ENCODE data around the gene ATG9A. TPM values are rescaled to one million over a fixed set of nuclear protein-coding genes. Genes with fewer than 3 reads are reported as not detected.
A peak's percentile ranks its signal among the peaks of the same experiment; 100 is the strongest.

ATG9A gene
- total and polyA plus RNA-seq, 7 experiments from 2014 or later, result 14.0 to 66.0 (median 53.5) TPM

DNA sequence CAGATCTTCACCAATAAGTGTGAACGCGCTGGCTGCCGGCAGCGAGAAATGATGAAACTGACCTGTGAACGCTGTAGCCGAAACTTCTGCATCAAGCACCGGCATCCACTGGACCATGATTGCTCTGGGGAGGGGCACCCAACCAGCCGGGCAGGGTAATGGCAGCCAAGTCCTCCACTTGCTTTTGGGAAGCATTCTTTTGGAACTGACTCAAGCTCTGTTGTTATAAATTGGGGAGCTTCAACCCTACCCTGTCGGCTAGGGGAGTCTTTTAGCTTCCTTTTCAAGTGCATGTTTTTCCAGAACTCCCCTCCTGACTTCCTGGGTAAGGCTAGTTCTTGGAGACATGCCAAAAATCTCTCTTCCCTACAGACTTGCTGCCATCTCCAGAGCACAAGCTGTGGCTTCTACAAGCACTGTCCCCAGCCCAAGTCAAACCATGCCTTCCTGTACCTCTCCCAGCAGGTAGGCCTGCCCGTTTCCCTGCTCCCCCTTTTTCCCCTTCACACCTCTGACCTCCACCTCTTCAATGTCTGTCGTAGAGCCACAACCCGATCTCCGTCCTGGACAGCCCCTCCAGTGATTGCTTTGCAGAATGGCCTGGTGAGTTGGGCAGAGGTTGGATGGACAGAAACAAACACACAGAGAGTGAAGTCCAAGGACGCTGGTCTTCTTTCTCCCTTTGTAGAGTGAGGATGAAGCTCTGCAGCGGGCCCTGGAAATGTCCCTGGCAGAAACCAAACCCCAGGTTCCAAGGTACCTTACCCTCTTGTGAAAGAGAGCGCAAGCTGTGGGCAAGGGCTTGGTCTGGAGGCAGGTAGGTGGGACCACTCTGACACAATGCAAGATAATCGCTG, 21.3 kb downstream of the ATG9A start:
- H3K36me3 ChIP-seq (ENCODE audit: control insufficient read depth in 2 of 3, insufficient read depth in 3 of 3, low read length in 3 of 3), result peaks cover 9 to 19% (median 11%) of the 10 kb centered on the region in 3 experiments
- Mint-ChIP-seq H3K36me3 (peaks cover 0 to 19% (median 0%) of the 10 kb centered on the region in 5 donors), H3K9me3 (peaks cover 0 to 5% (median 0%) of the 10 kb centered on the region in 11 donors), H3K4me1 (peaks cover 15 to 54% (median 47%) of the 10 kb centered on the region in 7 donors), H3K4me3 (peak overlapping the region; percentile 51 to 98 (median 92)), H3K27me3 (no peaks in the 10 kb centered on the region), H3K27ac (peak overlapping the region in 8 of 9 donors; percentile 86 to 98 (median 96))
- intact Hi-C loops (cut with micrococcal nuclease), result loop anchor here (2.0 to 5.0 kb wide), 5 partner anchors 37 to 389 kb away; partner anchors contain the start of genes GMPPA (in 2 of the 2), CHPF (in 1 of the 2), GLB1L (in 1 of the 2) and STK11IP (in 1 of the 2)
- ATAC-seq (no peak), DNase-seq (peak in 1 of 9 donors; percentile 20)
- H3K4me3 ChIP-seq (ENCODE audit: low read length), result no peak overlapping the region
- POLR2A ChIA-PET, result interaction anchor here (0.7 to 17.4 kb wide), 15 partner anchors 10 to 471 kb away, joined by 3 to 343 read pairs (median 7); partner anchors contain the start of genes ABCB6, ANKZF1, ATG9A and CNPPD1
- no peaks in the 10 kb centered on the region for H3K9me3 ChIP-seq (ENCODE audit: control insufficient read depth in 2 of 3, low read length in 3 of 3)
- peak overlapping the region; percentile 92 for H3K27ac ChIP-seq (ENCODE audit: low read depth, low read length)
- H3K27me3 ChIP-seq (ENCODE audit: control insufficient read depth in 2 of 2, insufficient read depth in 2 of 2, low read length in 2 of 2), result no peaks in the 10 kb centered on the region
- CTCF ChIA-PET, result interaction anchor here (1.7 to 4.8 kb wide), 4 partner anchors 28 to 49 kb away, joined by 5 to 54 read pairs (median 10); partner anchors contain the start of gene CNPPD1
- peaks cover 20 to 28% of the 10 kb centered on the region in 2 donors for H3K4me1 ChIP-seq (ENCODE audit: control insufficient read depth in 2 of 2, insufficient read depth in 2 of 2, low read length in 2 of 2)

DNA sequence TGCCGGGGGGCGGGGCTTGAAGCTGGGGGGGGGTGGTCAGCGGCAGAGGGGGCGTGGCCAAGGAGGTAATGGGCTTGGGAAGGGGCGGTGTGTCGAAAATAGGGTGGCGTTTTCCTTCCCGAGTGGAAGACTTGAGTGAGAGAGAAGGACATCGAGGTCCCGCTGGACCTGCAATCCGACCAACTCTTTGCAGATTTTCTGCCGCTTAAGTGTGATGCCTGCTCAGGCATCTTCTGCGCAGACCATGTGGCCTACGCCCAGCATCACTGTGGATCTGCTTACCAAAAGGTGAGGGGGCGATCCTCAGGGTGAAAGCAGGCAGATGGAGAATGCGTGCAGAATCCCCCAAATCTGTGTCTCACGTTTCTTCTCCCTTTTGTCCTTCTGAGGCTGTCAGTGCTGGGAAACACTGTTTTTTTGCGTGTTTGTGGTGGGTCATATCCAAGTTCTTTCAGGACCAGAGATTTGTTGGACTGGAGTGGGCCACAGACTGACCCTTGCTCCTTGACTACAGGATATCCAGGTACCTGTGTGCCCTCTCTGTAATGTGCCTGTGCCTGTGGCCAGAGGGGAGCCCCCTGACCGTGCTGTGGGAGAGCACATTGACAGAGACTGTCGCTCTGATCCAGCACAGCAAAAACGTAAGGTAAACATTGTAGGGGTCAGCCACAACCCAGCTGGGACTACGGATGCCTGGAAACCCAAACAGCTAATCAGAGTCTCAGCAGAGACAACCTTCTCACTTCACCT, 22.1 kb downstream of the ATG9A start:
- H3K4me1 ChIP-seq (ENCODE audit: control insufficient read depth in 2 of 2, insufficient read depth in 2 of 2, low read length in 2 of 2), result peaks cover 20 to 28% of the 10 kb centered on the region in 2 donors
- ChIA-PET POLR2A (interaction anchor here (0.7 to 17.4 kb wide), 14 partner anchors 11 to 181 kb away, joined by 3 to 343 read pairs (median 20); partner anchors contain the start of genes ABCB6, ANKZF1, ATG9A and CNPPD1), CTCF (interaction anchor here (0.6 to 4.8 kb wide), 6 partner anchors 27 to 114 kb away, joined by 3 to 54 read pairs (median 6); partner anchors contain the start of gene CNPPD1)
- Mint-ChIP-seq H3K36me3 (peaks cover 0 to 19% (median 0%) of the 10 kb centered on the region in 5 donors), H3K27ac (peak overlapping the region; percentile 71 to 98 (median 96)), H3K9me3 (peaks cover 0 to 5% (median 0%) of the 10 kb centered on the region in 11 donors), H3K27me3 (no peaks in the 10 kb centered on the region), H3K4me3 (peak overlapping the region; percentile 77 to 98 (median 94)), H3K4me1 (peaks cover 15 to 54% (median 45%) of the 10 kb centered on the region in 7 donors)
- H3K27ac ChIP-seq (ENCODE audit: low read depth, low read length), result peak overlapping the region; percentile 92
- intact Hi-C loops (cut with micrococcal nuclease), result loop anchor here (2.0 to 5.0 kb wide), 5 partner anchors 37 to 390 kb away; partner anchors contain the start of genes GMPPA (in 2 of the 2), CHPF (in 1 of the 2), GLB1L (in 1 of the 2) and STK11IP (in 1 of the 2)
- DNase-seq, result no peak
- H3K36me3 ChIP-seq (ENCODE audit: control insufficient read depth in 2 of 3, insufficient read depth in 3 of 3, low read length in 3 of 3), result peaks cover 9 to 19% (median 11%) of the 10 kb centered on the region in 3 experiments
- peak overlapping the region; percentile 98 for H3K4me3 ChIP-seq (ENCODE audit: low read length)
- no peaks in the 10 kb centered on the region for H3K9me3 ChIP-seq (ENCODE audit: control insufficient read depth in 2 of 3, low read length in 3 of 3)
- no peaks in the 10 kb centered on the region for H3K27me3 ChIP-seq (ENCODE audit: control insufficient read depth in 2 of 2, insufficient read depth in 2 of 2, low read length in 2 of 2)
- no peak for ATAC-seq

DNA sequence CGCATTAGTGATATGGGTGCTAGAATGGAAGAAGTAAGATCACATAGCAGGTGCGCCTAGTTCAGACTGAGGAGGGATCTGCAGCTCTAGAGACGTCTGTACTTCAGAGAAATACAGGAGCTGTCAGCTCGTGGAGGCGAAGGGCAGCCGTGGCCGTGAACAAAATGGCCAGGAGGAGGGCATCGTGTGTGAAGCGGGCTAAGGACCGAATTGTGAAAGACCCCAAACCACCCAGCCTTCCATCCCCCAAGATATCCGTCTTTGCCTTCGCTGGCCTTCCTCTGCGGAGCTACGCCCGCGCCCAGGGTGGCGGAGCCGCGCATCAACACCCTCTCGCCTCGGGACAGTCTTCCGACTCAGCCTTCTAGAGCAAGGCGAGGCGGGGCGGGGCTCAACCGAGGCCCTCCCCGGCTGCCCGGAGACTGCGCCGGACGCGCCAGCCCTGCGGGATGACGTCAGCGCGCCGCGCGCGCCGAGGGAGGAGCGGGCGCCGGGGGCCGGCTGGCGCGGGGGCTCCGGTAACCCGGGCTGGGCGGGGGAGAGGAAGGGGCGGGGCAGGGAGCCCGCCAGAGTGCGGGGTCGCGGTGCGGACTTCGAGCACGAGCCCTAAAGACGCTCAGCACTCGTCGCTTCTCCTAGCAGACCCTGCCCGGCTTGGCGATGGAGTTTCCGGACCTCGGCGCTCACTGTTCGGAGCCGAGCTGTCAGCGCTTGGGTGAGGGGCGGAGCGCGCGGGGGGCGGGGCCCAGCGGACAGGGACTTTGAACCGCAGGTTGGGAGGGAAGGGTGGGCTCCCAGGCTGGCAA, 22.9 kb downstream of the ATG9A start, which contains the start of gene ZFAND2B:
Gene ZFAND2B, plus strand, starts transcription at position 455 of the 806 bp plus-strand sequence. Its CDS starts 206 bp downstream, at position 661.
- intact Hi-C loops (cut with micrococcal nuclease), result loop anchor here (1.0 to 5.0 kb wide), 19 partner anchors 12 to 547 kb away; partner anchors contain the start of genes ANKZF1 (in 2 of the 2), ATG9A (in 2 of the 2), DNAJB2 (in 2 of the 2) and GLB1L (in 2 of the 2)
- ChIA-PET CTCF (interaction anchor here (0.6 to 4.8 kb wide), 11 partner anchors 10 to 115 kb away, joined by 3 to 54 read pairs (median 4); partner anchors contain the start of gene CNPPD1), POLR2A (interaction anchor here (0.8 to 17.4 kb wide), 23 partner anchors 8 to 809 kb away, joined by 3 to 343 read pairs (median 6); partner anchors contain the start of genes ABCB6, ANKZF1, ATG9A and CNPPD1)
- peak within 1 kb of the TSS; percentile 77 to 98 (median 94) for H3K4me3 Mint-ChIP-seq
- Histone ChIP-seq H3K27me3 (ENCODE audit: control insufficient read depth in 2 of 2, insufficient read depth in 2 of 2, low read length in 2 of 2) (no peaks in the 10 kb centered on the region), H3K4me1 (ENCODE audit: control insufficient read depth in 2 of 2, insufficient read depth in 2 of 2, low read length in 2 of 2) (peaks cover 20 to 28% of the 10 kb centered on the region in 2 donors), H3K27ac (ENCODE audit: low read depth, low read length) (peak within 1 kb of the TSS; percentile 92), H3K9me3 (ENCODE audit: control insufficient read depth in 2 of 3, low read length in 3 of 3) (no peaks in the 10 kb centered on the region), H3K4me3 (ENCODE audit: low read length) (peak within 1 kb of the TSS; percentile 98), H3K36me3 (ENCODE audit: control insufficient read depth in 2 of 3, insufficient read depth in 3 of 3, low read length in 3 of 3) (peaks cover 9 to 19% (median 11%) of the 10 kb centered on the region in 3 experiments)
- no peaks in the 10 kb centered on the region for H3K27me3 Mint-ChIP-seq
- peaks cover 15 to 48% (median 43%) of the 10 kb centered on the region in 7 donors for H3K4me1 Mint-ChIP-seq
- H3K27ac Mint-ChIP-seq, result peak within 1 kb of the TSS; percentile 96 to 99 (median 97)
- peak; percentile 96 for ATAC-seq
- peak; percentile 92 to 98 (median 96) for DNase-seq
- H3K36me3 Mint-ChIP-seq, result peaks cover 0 to 16% (median 0%) of the 10 kb centered on the region in 5 donors
- peaks cover 0 to 5% (median 0%) of the 10 kb centered on the region in 11 donors for H3K9me3 Mint-ChIP-seq

DNA sequence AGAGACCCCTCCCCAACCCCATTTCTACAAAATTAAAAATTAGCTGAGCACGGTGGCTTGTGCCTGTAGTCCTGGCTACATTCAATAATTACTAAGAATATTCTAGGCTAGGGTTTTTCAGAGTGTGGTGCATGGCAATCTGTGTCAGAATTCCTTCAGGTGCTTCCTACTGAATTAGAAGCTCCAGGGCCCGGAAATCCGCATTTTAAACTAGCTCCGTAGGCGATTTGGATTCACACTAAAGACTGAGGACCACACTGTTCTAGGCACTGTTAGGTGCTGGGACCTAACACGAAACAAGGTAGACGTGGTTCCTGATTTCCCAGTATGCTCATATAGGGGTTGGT, 23.5 kb downstream of the ATG9A start:
- peaks cover 0 to 5% (median 0%) of the 10 kb centered on the region in 11 donors for H3K9me3 Mint-ChIP-seq
- no peaks in the 10 kb centered on the region for H3K27me3 Mint-ChIP-seq
- H3K4me1 ChIP-seq (ENCODE audit: control insufficient read depth in 2 of 2, insufficient read depth in 2 of 2, low read length in 2 of 2), result peaks cover 15 to 23% of the 10 kb centered on the region in 2 donors
- ATAC-seq (no peak), DNase-seq (no peak)
- ChIA-PET CTCF (interaction anchor here (0.6 to 4.8 kb wide), 10 partner anchors 10 to 89 kb away, joined by 3 to 54 read pairs (median 4); partner anchors contain the start of gene CNPPD1), POLR2A (interaction anchor here (0.8 to 17.4 kb wide), 21 partner anchors 9 to 809 kb away, joined by 3 to 343 read pairs (median 6); partner anchors contain the start of genes ABCB6, ANKZF1, ATG9A and CNPPD1)
- H3K4me3 ChIP-seq (ENCODE audit: low read length), result peak overlapping the region; percentile 98
- no peaks in the 10 kb centered on the region for H3K27me3 ChIP-seq (ENCODE audit: control insufficient read depth in 2 of 2, insufficient read depth in 2 of 2, low read length in 2 of 2)
- intact Hi-C loops (cut with micrococcal nuclease), result loop anchor here (1.0 to 5.0 kb wide), 19 partner anchors 12 to 547 kb away; partner anchors contain the start of genes ANKZF1 (in 2 of the 2), ATG9A (in 2 of the 2), DNAJB2 (in 2 of the 2) and GLB1L (in 2 of the 2)
- H3K4me3 Mint-ChIP-seq, result peak overlapping the region; percentile 77 to 98 (median 94)
- peaks cover 10 to 43% (median 37%) of the 10 kb centered on the region in 7 donors for H3K4me1 Mint-ChIP-seq
- H3K27ac Mint-ChIP-seq, result peak overlapping the region; percentile 96 to 99 (median 97)
- peaks cover 0 to 16% (median 0%) of the 10 kb centered on the region in 5 donors for H3K36me3 Mint-ChIP-seq
- peaks cover 9 to 19% (median 11%) of the 10 kb centered on the region in 3 experiments for H3K36me3 ChIP-seq (ENCODE audit: control insufficient read depth in 2 of 3, insufficient read depth in 3 of 3, low read length in 3 of 3)
- H3K27ac ChIP-seq (ENCODE audit: low read depth, low read length), result peak overlapping the region; percentile 92
- no peaks in the 10 kb centered on the region for H3K9me3 ChIP-seq (ENCODE audit: control insufficient read depth in 2 of 3, low read length in 3 of 3)

DNA sequence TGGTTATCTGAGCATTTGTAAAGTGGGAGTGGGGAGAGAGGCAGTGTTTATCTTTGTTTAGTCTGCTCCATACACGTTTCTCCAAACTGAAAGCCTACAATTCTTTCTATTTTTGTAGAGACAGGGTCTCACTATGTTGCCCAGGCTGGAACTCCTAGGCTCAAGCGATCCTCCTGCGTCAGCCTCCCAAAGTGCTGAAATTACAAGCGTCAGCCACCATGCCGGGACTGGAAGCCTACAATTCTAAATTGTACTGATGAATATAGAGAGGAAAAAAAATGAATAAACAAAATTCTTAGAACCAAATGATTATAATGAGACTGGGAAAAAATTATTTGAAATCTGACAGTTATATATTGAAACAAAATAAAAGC, 24.3 kb downstream of the ATG9A start:
- Mint-ChIP-seq H3K27ac (peak overlapping the region in 8 of 9 donors; percentile 21 to 99 (median 77)), H3K27me3 (no peaks in the 10 kb centered on the region), H3K36me3 (peaks cover 0 to 16% (median 0%) of the 10 kb centered on the region in 5 donors), H3K4me1 (peaks cover 9 to 43% (median 37%) of the 10 kb centered on the region in 7 donors), H3K4me3 (peak overlapping the region in 6 of 10 donors; percentile 26 to 98 (median 36)), H3K9me3 (peaks cover 0 to 5% (median 0%) of the 10 kb centered on the region in 11 donors)
- H3K4me3 ChIP-seq (ENCODE audit: low read length), result no peak overlapping the region
- peaks cover 9 to 19% (median 11%) of the 10 kb centered on the region in 3 experiments for H3K36me3 ChIP-seq (ENCODE audit: control insufficient read depth in 2 of 3, insufficient read depth in 3 of 3, low read length in 3 of 3)
- H3K4me1 ChIP-seq (ENCODE audit: control insufficient read depth in 2 of 2, insufficient read depth in 2 of 2, low read length in 2 of 2), result peaks cover 13 to 19% of the 10 kb centered on the region in 2 donors
- intact Hi-C loops (cut with micrococcal nuclease), result loop anchor here (5.0 kb wide), 3 partner anchors 292 to 392 kb away; partner anchors contain the start of genes CHPF (in 1 of the 2), GMPPA (in 1 of the 2), STK11IP (in 1 of the 2) and TMEM198 (in 1 of the 2)
- ATAC-seq (no peak), DNase-seq (peak in 1 of 9 donors; percentile 15)
- H3K27ac ChIP-seq (ENCODE audit: low read depth, low read length), result no peak overlapping the region
- no peaks in the 10 kb centered on the region for H3K9me3 ChIP-seq (ENCODE audit: control insufficient read depth in 2 of 3, low read length in 3 of 3)
- ChIA-PET POLR2A (interaction anchor here (1.1 to 17.4 kb wide), 7 partner anchors 10 to 90 kb away, joined by 3 to 343 read pairs (median 21); partner anchors contain the start of genes CNPPD1, DNAJB2 and SLC23A3), CTCF (interaction anchor here (1.4 kb wide), 2 partner anchors 23 to 90 kb away, joined by 3 to 4 read pairs; no protein-coding TSS in a partner anchor)
- H3K27me3 ChIP-seq (ENCODE audit: control insufficient read depth in 2 of 2, insufficient read depth in 2 of 2, low read length in 2 of 2), result no peaks in the 10 kb centered on the region

Data from naive thymus-derived CD4-positive, alpha-beta T cell (primary cell).